Activated CD4-positive, alpha-beta T cell treated with anti-CD3 and anti-CD28 coated beads, Interleukin-10, Interleukin-2, amounts not matched to agents 100 ng/mL and 50 ng/mL, durations not matched to agents 16 hours and 8 hours (primary cell): ENCODE measurements around the gene ADISSP.

Experiments used
- DNase-seq: peaks from one replicate; pipeline ENCODE4 v3.0.0-alpha.2; 2020

The ADISSP gene

DNA sequence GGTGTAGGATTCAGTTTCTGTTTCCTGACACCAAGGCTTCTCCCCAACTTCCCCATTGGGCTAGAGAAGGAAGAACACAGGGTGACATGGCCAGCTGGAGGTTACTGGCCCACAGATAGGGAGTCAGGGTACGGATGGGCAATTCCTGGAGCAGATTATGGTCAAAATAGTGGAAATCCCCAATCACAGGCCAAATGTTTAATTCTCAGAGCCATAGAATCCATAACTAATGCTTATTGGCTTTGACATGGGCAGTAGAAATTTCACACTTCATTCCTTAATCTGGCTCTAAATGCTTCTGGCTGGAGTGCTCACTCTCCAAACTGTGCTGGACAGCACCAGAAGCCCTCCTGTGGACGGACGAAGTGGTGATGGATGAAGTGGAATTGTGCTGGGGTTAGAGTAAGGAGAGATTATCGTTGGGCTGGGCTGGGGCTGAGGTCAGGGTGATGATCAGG, 56.0 kb downstream of the ADISSP start:
- DNase-seq, result no peak

DNA sequence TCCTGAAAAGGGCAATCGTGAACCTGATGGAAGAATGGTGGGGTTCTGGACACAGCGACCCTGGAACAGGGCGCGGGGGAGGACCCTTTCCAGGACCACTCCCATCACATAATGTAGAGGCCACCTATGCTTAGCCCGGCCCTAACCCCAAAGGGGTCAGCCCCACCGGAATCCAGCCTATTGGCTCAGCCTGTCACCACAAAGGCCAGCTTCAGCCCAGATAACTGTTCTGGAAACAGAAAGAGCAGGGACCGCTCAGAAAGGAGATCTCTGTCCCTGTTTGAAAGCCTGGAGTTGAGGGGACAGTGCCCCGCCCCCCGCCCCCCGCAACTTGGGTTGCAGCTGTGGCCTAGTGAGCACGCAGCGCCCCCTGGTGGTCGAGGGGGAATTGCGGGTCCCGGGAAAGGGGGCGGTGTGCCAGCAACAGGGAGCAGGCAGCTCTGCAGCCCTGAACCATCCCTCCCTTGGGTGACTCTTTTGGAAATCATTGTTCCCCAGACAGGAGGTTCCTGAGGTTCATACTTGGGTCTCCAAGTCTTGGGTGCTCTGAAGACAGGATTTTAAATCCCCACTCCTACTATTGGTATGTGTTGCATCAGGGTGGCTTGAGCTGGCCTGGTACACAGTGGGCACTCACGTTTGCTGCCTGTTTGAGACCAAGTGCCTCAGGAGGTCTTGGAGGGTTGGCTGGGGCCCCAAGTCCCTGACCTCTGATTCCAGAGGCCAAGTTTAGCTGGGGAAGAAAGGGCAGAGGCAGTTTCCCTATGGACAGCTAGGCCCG, 56.7 kb downstream of the ADISSP start:
- peak; percentile 74 for DNase-seq

DNA sequence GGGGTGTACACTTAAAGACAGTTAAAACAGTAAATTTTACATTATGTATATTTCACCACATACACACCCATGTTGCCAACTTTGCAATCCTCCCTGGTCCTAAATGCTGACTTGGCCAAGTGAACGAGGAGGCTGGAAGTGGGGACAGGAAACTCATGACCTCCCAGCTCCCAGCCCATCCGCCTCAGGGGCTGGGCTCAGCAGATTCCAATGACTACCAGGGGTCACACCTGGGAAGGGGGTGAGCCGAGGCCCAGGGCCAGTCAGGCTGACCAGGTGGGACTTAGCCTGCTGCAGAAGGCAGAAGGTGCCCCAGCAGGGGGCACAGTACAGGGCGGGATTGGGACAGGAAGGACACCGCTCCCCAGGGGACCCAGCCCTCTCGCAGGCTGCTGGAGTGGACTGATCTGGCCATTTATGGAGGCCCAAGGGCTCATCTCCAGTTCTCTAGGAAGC, 57.5 kb downstream of the ADISSP start:
- no peak for DNase-seq

DNA sequence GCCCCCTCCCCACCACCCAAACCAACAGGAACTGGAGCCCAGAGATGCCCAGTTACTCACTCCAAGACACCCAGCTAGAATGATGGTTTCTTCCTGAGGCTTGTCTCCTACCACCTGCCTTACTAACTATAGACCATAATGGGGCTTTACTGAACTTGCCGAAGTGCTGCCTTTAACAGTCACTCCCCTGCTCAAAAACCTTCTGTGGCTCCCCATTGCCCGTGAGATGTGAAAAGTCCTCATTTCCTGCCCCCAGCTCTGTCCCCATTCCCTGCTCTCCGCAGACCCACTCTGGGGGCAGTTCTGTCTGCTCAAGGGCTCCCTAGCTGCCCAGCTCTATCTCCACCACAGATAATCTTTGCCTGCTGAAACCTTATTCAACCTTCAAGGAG, 60.0 kb downstream of the ADISSP start:
- DNase-seq, result no peak

DNA sequence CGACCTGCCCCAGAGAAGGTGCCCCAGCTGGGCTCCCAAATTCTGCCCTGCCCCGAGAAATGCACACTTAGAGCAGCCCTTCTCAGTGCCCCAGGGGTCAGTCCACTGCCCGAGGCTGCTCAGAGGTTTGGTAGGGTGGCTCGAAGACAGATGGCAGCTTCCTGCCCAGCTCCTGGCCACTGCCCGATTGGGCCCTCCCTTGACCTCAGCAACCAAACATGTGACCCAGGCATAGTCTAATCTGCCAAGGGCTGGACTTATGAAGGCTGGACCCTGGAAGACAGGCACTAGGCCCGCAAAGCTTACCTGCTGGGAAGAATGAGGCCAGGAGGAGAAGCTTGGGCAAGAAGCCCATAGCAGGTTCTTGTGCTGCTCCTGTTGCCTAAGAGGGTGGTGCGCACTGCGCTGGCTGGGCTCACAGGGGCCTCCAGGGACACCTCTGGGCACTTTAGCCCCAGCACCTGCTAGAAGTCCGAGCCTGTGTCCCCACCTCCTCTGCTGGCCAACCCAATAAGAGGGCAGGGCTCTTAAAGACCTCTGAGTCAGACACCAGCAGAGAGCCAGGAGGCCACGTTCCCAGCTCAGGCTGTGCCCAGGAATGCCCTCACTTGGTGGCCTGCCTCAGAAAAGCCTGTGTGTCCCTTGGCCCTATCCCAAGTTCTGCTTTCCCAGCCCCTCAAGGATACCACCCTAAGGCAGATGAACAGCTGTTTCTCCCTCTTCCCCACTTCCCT, 60.6 kb downstream of the ADISSP start:
- DNase-seq, result no peak

DNA sequence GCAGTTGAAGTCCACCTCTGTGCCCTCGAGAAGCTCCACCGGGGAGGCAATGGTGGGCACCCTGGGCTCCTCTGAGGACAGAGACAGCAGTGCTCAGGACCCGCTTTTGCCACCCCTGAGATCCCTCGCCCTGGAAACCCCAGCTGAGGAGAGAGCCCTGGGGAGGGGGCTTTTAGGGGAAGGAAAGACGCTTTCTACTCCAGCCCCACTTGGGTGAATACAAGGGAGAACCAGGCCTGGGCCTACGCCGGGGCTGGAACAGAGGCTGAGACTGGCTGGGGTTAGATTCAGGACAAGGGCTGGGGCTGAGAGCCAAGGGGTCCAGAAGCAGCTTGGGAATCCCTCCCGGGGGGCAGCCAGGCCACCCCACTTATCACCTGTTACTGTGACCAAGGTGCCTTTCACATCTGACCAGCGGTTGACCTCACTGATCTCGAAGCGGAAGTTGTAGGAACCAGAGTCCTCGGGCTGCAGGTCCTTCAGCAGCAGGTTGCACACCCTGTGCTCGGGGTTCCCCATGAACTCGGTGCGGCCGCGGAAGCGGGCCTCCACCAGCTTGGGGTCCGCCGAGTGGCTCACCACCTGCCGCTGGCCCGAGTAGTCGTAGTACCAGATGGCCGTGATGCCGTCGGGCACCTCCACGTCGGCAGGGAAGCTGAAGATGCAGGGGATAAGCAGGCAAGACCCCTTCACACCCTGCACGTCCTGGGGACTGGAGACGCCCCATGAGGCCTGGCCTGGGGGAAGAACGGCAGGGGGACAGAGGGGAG, 61.4 kb downstream of the ADISSP start:
- DNase-seq, result no peak

DNA sequence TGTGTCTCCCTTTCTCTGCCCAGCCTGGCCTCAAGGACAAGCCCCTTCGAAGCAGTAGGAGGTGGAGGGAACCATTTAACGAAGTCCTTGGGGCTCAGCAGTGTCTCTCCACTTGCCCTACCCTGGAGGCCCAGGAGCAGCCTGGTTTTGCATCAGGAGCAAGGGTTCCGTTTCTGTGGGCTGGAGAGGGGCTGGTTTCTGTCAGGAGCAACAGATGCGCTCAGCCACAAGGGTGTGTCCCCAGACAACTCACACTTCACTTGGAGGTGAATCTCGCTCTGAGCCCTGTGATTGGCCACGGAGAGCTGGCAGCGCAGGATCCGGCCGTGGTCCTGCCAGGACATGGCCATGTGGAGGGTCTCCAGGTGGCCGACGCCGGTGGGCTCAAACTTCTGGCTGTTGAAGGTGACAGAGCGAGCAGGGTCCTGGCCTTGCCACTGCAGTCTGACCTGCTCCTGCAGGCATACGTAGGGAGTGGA, 62.0 kb downstream of the ADISSP start:
- DNase-seq, result no peak

DNA sequence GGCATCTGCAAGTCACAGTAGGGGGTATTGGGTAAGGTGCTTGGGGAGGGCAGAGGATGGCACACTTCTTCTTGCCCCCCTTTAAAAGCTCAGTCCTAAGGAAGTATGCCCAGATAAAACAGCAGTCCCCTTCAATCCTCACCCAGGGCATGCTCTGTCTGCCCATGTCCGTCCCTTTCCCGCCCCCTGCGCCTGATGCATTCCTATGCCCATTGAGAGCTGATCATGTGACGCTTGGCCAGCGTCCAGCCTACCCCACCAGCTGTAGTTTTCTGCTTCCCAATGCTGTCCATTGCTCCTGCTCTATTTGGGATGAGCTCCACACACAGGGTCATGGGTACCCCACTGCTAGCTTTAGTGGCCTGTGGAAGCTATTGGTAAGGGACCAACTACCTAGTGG, 63.5 kb downstream of the ADISSP start:
- DNase-seq, result no peak
